H9 (cell line): ENCODE results near the gene SFXN2. TPM values are rescaled to one million over a fixed set of nuclear protein-coding genes. Genes with fewer than 3 reads are reported as not detected.

Source experiments
- DNase-seq: peaks from one replicate; pipeline ENCODE4 v3.0.0-alpha.2; 2017
- H2AFZ ChIP-seq: one replicate; pipeline ENCODE4 v1.6.1; 2013; ENCODE audit warnings: mild to moderate bottlenecking, low read length, control low read depth, moderate library complexity
- H2AK5ac ChIP-seq: 2 replicates; pipeline ENCODE4 v1.6.1; 2013; ENCODE audit warnings: low read length, control low read depth, mixed read lengths; ENCODE audit not compliant: insufficient read length
- H2BK120ac ChIP-seq: one replicate; pipeline ENCODE4 v1.6.1; 2013; ENCODE audit warnings: low read depth, mild to moderate bottlenecking, low read length, control low read depth, inconsistent platforms; ENCODE audit not compliant: poor library complexity, severe bottlenecking
- H2BK12ac ChIP-seq: 2 replicates; pipeline ENCODE4 v1.6.1; 2013; ENCODE audit warnings: low read length, control low read depth, mixed read lengths, low read depth; ENCODE audit not compliant: insufficient read length
- H2BK15ac ChIP-seq: 2 replicates; pipeline ENCODE4 v1.6.1; 2013; ENCODE audit warnings: low read depth, low read length, control low read depth
- H2BK20ac ChIP-seq: one replicate; pipeline ENCODE4 v1.6.1; 2013; ENCODE audit warnings: low read depth, mild to moderate bottlenecking, low read length, control low read depth, inconsistent platforms; ENCODE audit not compliant: poor library complexity, severe bottlenecking
- H2BK5ac ChIP-seq: 2 replicates; pipeline ENCODE4 v1.6.1; 2013; ENCODE audit warnings: low read length, control low read depth, mixed read lengths; ENCODE audit not compliant: insufficient read length
- H3K14ac ChIP-seq: 2 replicates; pipeline ENCODE4 v1.6.1; 2013; ENCODE audit warnings: low read length, control low read depth; ENCODE audit not compliant: insufficient read depth
- H3K18ac ChIP-seq: 2 replicates; pipeline ENCODE4 v1.6.1; 2013; ENCODE audit warnings: low read depth, mild to moderate bottlenecking, mixed read lengths, low read length, control low read depth; ENCODE audit not compliant: insufficient read length
- H3K23ac ChIP-seq: 2 replicates; pipeline ENCODE4 v1.6.1; 2013; ENCODE audit warnings: low read length, control low read depth, mixed read lengths, low read depth; ENCODE audit not compliant: insufficient read length
- H3K23me2 ChIP-seq: 2 replicates; pipeline ENCODE4 v1.6.1; 2013; ENCODE audit warnings: low read depth, mild to moderate bottlenecking, mixed read lengths, low read length, control low read depth; ENCODE audit not compliant: insufficient read length, poor library complexity, severe bottlenecking
- H3K27ac ChIP-seq: 2 replicates; pipeline ENCODE4 v1.5.1; 2013; ENCODE audit warnings: low read length, control low read depth, mixed read lengths, low read depth; ENCODE audit not compliant: insufficient read length
- H3K27me3 ChIP-seq: 2 replicates; pipeline ENCODE4 v1.6.1; 2013; ENCODE audit warnings: low read length, control low read depth, inconsistent platforms; ENCODE audit not compliant: insufficient read depth
- H3K4ac ChIP-seq: 2 replicates; pipeline ENCODE4 v1.6.1; 2013; ENCODE audit warnings: low read depth, mild to moderate bottlenecking, control low read depth, inconsistent platforms, low read length, moderate library complexity
- H3K4me1 ChIP-seq: 2 replicates; pipeline ENCODE4 v1.6.1; 2013; ENCODE audit warnings: low read length, control low read depth, inconsistent platforms; ENCODE audit not compliant: insufficient read depth
- H3K4me2 ChIP-seq: 2 replicates; pipeline ENCODE4 v1.6.1; 2013; ENCODE audit warnings: low read length, control low read depth, mixed read lengths; ENCODE audit not compliant: insufficient read length, insufficient read depth
- H3K56ac ChIP-seq: 2 replicates; pipeline ENCODE4 v1.6.1; 2013; ENCODE audit warnings: low read depth, mild to moderate bottlenecking, mixed read lengths, low read length, control low read depth; ENCODE audit not compliant: insufficient read length
- H3K79me1 ChIP-seq: 2 replicates; pipeline ENCODE4 v1.6.1; 2013; ENCODE audit warnings: low read depth, mild to moderate bottlenecking, moderate library complexity, low read length, control low read depth, inconsistent platforms; ENCODE audit not compliant: insufficient read depth, poor library complexity, severe bottlenecking
- H3K79me2 ChIP-seq: 2 replicates; pipeline ENCODE4 v1.6.1; 2013; ENCODE audit warnings: low read length, control low read depth, inconsistent platforms; ENCODE audit not compliant: insufficient read depth
- H3K9ac ChIP-seq: 2 replicates; pipeline ENCODE4 v1.6.1; 2013; ENCODE audit warnings: low read length, control low read depth, mixed read lengths; ENCODE audit not compliant: insufficient read length; ENCODE audit errors: extremely low read depth
- H3K9me3 ChIP-seq: one replicate; pipeline ENCODE4 v1.6.1; 2013; ENCODE audit warnings: low read depth, low read length, inconsistent platforms; ENCODE audit not compliant: control insufficient read depth
- H3T11ph ChIP-seq: one replicate; pipeline ENCODE4 v1.6.1; 2013; ENCODE audit warnings: mild to moderate bottlenecking, low read length, control low read depth, inconsistent platforms
- H4K20me1 ChIP-seq: one replicate; pipeline ENCODE4 v1.6.1; 2013; ENCODE audit not compliant: control insufficient read depth, insufficient read length, insufficient read depth
- H4K5ac ChIP-seq: 2 replicates; pipeline ENCODE4 v1.6.1; 2013; ENCODE audit warnings: low read depth, mild to moderate bottlenecking, mixed read lengths, low read length, control low read depth; ENCODE audit not compliant: insufficient read length
- H4K8ac ChIP-seq: replicated peaks from 2 replicates; pipeline ENCODE4 v1.6.1; 2013; ENCODE audit warnings: low read length, control low read depth, mixed read lengths, low read depth; ENCODE audit not compliant: insufficient read length
- H4K91ac ChIP-seq: 2 replicates; pipeline ENCODE4 v1.6.1; 2013; ENCODE audit warnings: low read depth, mild to moderate bottlenecking, moderate library complexity, mixed read lengths, low read length, control low read depth; ENCODE audit not compliant: insufficient read length
- H3K27ac Mint-ChIP-seq, 3 experiments: 2 replicates in 2 of 3; 3 replicates in 1 of 3; pipeline ENCODE4 v1.8.0; 2020 to 2021; ENCODE audit warnings: mixed read lengths in 3 of 3, mild to moderate bottlenecking in 1 of 3, moderate library complexity in 1 of 3
- H3K27me3 Mint-ChIP-seq: 2 replicates; pipeline ENCODE4 v1.8.0; 2021; ENCODE audit warnings: low read depth, mild to moderate bottlenecking, moderate library complexity, mixed read lengths
- H3K36me3 Mint-ChIP-seq, 3 experiments: 2 replicates in 2 of 3; 3 replicates in 1 of 3; pipeline ENCODE4 v1.8.0; 2020 to 2021; ENCODE audit warnings: low read depth in 3 of 3, mixed read lengths in 3 of 3; ENCODE audit not compliant: insufficient read depth in 1 of 3
- H3K4me1 Mint-ChIP-seq, 2 experiments: 2 replicates each; pipeline ENCODE4 v1.8.0; 2020; ENCODE audit warnings: mixed read lengths in 2 of 2
- H3K4me3 Mint-ChIP-seq, 2 experiments: 2 replicates in 1 of 2; 3 replicates in 1 of 2; pipeline ENCODE4 v1.8.0; 2020 to 2021; ENCODE audit warnings: mild to moderate bottlenecking in 2 of 2, mixed read lengths in 2 of 2, moderate library complexity in 1 of 2
- H3K9me3 Mint-ChIP-seq, 2 experiments: 2 replicates in 1 of 2; 3 replicates in 1 of 2; pipeline ENCODE4 v1.8.0; 2020; ENCODE audit warnings: mild to moderate bottlenecking in 2 of 2, mixed read lengths in 2 of 2, moderate library complexity in 1 of 2
- CTCF ChIP-seq: fragments of 200-600 bp; sonication (generic); conservative IDR thresholded peaks from 3 replicates; pipeline ENCODE4 v1.8.0; 2021; ENCODE audit warnings: antibody characterized with exemption, mild to moderate bottlenecking
- WGBS: extraction: QIAGEN DNeasy Blood & Tissue Kit; methylation state at CpG from one replicate; pipeline ENCODE4 v1.1.7; 2013; ENCODE audit warnings: missing lambda C conversion rate, low lambda C conversion rate, mixed read lengths; ENCODE audit not compliant: insufficient read length; ENCODE audit errors: extremely low coverage; 5-methylcytosine and 5-hydroxymethylcytosine counted together
- total RNA-seq: library from RNA; stranded (reverse); gene quantifications from 2 replicates; pipeline ENCODE4 v1.2.1, GENCODE V29; 2021

SFXN2 gene
- total RNA-seq, 1 experiment from 2014 or later, result 34.7 TPM

- no peak overlapping the region for H3K4ac ChIP-seq
- no peak overlapping the region for H2BK5ac ChIP-seq
- H3K56ac ChIP-seq, result no peak overlapping the region
- no peak for TF ChIP-seq CTCF
- Mint-ChIP-seq H3K27ac (peak overlapping the region in 2 of 3 experiments; percentile 2 to 59; a peak in 3 of 7 replicates), H3K4me3 (no peak overlapping the region), H3K4me1 (peaks cover 27 to 34% of the 10 kb centered on the region in 2 experiments), H3K9me3 (peaks cover 0 to 5% of the 10 kb centered on the region in 2 experiments; a peak in 2 of 5 replicates), H3K36me3 (peaks cover 23 to 59% (median 42%) of the 10 kb centered on the region in 3 experiments; a peak in 6 of 7 replicates), H3K27me3 (no peaks in the 10 kb centered on the region)
- peaks cover 6% of the 10 kb centered on the region; the same call in 1 of the 2 replicates for H3K4me1 ChIP-seq
- no peak overlapping the region for H2BK15ac ChIP-seq
- H3K9me3 ChIP-seq, result no peaks in the 10 kb centered on the region
- H3K27me3 ChIP-seq, result no peaks in the 10 kb centered on the region
- H4K8ac ChIP-seq, result no peak overlapping the region
- H3K14ac ChIP-seq, result no peak overlapping the region
- H3K23me2 ChIP-seq, result no peaks in the 10 kb centered on the region
- no peak overlapping the region for H3K18ac ChIP-seq
- no peak overlapping the region for H3K27ac ChIP-seq
- H3K23ac ChIP-seq, result no peak overlapping the region
- H2AFZ ChIP-seq, result no peak overlapping the region
- H2BK20ac ChIP-seq, result no peak overlapping the region
- 0 out of 2 replicates have a peak, but pooled peaks cover 1% of the 10 kb centered on the region for H3K79me2 ChIP-seq
- peaks cover 4% of the 10 kb centered on the region for H3K79me1 ChIP-seq
- WGBS, result no CpG with 5 or more reads among the region's 4 CpGs
- H4K91ac ChIP-seq, result no peak overlapping the region
- no peak overlapping the region for H3K9ac ChIP-seq
- no peak for DNase-seq
- no peaks in the 10 kb centered on the region for H4K20me1 ChIP-seq
- no peak overlapping the region for H4K5ac ChIP-seq
- no peak overlapping the region for H2BK120ac ChIP-seq
- H3K4me2 ChIP-seq, result no peak overlapping the region
- H2BK12ac ChIP-seq, result no peak overlapping the region
- H3T11ph ChIP-seq, result no peak overlapping the region
- no peak overlapping the region for H2AK5ac ChIP-seq
These were observed 7.5 kb downstream of the SFXN2 start for GRCh38 chr10:102721954-102722353.
